NCI-H446 treated with DMSO at 0.1 percent for 48 hours (cell line): ENCODE data around the gene KNG1.
"Not testable (repeated sequence)": the region's sequence is repeated elsewhere in the genome, so short reads cannot be mapped to it uniquely, and the experiment has no call there.

Experiments used
- DNase-seq: peaks from one replicate; lab custom pipeline; 2025; lab: John Stamatoyannopoulos, UW

The KNG1 gene

GRCh38 chr3:186710694-186711093 is 6.5 kb upstream of the KNG1 start:
- DNase-seq: not testable (repeated sequence)

DNA sequence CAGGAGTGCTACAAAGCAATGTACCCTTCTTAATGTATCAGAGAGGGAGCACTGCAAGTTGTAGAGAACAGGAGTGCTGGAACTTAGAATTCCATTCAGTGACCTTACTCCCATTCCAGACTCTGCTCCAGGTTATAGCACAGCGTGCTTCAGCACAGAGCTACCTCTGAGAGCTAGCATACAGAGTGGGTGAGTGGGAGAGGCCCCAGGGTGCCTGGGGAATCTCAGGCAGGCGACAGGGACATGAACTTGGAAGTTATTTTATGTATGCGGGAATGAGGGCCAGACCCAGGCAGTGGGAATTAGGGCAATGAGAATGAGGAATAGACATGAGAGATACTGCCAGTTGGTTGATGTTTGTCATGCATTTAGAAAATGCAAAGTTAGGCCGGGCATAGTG is 3.7 kb upstream of the KNG1 start:
- DNase-seq: no peak

DNA sequence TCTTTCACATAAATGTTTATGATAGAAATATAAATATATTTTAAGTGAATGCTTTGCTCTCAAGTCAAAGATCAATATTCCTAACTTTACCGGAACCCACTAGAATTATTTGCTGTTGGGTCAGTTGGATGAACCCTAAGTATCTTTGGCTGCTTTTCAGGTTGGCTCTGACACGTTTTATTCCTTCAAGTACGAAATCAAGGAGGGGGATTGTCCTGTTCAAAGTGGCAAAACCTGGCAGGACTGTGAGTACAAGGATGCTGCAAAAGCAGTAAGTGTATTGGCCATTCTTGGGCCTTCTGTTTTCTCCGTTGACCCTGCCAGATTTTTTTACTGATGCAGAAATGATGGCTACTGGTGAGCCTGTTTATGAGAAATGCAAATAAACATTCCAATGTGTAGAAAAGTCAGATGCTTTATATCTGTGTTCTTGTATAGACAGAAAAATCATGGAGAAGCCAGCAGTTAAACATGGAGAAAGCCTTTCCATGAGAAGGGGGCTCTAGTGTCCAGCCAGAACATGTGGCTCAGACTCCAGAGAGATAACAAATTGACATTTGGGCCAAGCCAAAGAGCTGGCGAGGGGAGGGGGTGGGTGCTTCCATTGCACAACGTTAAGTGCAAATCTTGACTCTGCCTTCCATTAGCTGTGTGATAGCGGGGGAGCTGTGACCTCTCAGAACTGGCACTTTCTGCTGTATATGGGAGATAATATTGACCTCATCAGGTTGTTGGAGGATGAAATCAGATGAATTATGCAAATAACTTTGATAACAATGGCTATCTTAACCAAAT is 3.0 kb downstream of the KNG1 start:
- no peak for DNase-seq

DNA sequence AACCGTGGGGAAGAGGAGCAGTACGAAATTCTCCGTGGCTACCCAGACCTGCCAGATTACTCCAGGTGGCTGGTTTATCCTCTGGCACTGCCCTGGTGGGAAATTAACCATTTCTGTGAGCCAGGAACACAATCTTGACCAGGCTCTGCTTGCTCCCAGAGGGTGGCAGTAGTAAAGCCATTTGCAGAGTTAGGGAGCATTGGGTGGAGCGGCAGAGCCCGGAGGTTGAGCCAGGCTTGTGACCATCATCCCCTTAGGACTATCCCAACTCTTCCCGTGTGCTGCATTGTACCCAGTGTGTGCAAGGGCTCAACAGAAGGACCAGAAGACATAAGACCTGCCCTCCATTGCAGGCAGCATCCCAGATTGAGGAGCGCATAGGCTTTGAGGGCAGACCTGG is 5.3 kb downstream of the KNG1 start:
- no peak for DNase-seq

- DNase-seq: no peak
These were observed 7.8 kb downstream of the KNG1 start for GRCh38 chr3:186724911-186725310.

DNA sequence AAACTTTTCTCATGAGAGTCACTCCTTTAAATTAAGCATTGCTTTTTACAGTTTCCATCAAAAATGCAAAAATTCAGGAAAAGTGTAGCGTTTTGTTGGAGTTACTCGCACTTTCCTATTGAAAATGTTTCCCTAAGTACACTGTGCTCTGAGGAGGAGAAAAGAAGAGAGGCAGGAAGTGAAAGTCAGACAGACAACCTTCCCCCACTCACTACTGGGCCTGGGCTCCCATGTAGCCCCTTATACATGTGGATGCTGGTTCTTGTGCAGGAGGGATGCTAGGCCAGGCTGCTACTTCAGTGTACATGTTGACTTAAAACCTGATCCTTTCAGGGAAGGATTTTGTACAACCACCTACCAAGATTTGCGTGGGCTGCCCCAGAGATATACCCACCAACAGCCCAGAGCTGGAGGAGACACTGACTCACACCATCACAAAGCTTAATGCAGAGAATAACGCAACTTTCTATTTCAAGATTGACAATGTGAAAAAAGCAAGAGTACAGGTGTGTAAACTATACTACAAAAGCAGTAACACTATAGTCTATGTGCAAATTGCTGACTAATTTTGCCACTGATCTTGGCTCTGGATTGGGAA is 15.1 kb downstream of the KNG1 start:
- no peak for DNase-seq

DNA sequence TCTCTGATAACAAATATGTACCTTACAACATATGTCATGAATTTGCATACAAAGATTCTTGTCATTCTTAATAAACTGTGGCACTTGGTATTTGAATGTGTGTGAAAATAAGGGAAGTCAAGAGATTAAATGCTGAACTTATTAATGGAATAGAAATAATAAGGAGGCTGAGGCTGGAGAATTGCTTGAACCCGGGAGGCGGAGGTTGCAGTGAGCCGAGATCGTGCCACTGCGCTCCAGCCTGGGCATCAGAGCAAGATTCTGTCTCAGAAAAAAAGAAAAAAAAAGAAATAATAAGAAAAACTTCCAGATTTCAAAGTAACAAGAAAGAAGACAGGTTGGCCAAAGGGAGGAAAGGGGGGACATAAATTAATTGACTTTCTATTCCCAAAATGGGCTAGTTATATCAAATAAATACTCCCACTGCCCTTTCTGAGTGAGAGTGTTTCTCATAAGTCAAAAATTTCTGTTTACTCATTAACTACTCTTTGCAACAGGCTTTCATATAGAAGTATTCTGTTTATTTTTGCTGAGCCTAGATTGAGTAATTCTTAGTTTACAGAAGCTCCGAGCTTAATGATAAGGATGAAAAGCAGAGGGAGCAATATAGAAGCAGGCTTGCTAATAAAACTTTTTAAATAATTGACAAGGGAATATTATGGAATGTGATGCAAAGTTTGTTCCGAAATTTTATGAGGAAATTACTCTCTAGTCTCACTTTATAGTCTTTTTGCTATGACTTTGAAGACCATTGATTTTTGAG is 25.6 kb downstream of the KNG1 start:
- DNase-seq: no peak

DNA sequence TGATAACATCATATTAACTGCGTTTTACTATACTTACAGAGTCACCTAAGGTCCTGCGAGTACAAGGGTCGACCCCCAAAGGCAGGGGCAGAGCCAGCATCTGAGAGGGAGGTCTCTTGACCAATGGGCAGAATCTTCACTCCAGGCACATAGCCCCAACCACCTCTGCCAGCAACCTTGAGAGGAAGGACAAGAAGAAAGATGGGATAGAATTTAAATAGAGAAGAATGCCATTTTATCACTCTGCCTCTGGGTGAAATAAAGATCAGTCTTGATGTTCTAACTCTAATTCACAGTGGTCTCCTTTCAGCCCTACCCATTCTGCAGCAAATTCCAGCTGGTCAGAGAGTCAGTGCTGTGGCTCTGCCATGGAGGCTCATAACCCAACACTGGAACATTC is 26.5 kb downstream of the KNG1 start:
- DNase-seq: no peak

DNA sequence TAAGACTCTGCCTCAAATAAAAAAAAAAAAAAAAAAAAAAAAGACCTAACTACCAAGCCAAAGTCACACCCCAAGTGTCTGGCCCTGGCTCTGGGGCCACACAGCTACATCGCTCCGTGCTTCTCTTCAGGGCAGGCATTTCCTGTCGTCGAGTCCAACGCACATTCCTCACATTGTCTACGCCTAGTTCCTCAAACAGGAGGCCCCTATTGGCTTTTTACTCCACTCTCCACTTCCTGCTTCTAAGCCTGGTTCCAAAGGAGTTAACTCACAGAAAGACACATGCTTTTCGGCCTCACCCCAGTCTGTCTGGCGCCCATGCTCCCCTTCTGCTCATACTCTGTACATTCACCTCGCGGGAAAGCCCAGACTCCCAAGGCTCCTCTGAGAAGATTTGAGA is 28.8 kb downstream of the KNG1 start:
- no peak for DNase-seq

- no peak for DNase-seq
These were observed 33.2 kb downstream of the KNG1 start for GRCh38 chr3:186750316-186750715.

DNA sequence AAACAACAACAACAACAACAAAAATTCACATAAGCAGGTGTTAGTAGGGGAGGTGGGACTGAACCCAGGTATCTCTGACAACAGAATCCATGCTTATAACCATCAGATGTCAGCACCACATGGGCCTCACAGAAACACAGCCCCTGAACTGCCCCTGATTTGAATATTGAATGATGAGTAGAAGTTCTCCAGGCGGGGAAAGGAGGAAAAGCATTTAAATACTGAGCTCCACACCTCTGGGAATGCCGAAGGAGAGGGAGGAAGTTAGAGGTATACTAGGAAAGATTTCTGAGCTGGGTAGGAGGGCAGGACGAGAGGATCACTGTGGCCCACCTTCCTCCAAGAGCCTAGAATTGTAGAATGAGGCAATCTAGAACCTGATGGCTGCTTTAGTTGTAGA is 34.3 kb downstream of the KNG1 start:
- DNase-seq: no peak

DNA sequence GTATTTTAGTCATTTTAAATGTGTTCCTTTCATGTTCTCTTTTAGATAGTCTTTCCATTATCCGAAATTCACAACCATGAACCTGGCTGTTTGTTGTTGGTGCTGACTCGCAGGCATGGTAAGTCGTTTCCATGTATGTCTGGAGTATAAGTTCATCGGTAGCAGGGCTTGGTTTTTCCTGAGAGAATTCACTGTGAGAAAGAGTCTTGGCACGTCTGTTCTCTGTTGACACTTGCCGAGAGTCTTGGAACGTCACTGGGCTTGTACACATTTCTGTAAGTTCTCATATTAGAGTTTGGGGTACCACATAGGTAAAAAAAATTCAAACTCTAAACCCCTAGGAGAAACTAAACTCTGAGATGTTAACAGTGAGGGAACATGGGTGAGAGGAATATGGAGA is 36.8 kb downstream of the KNG1 start:
- no peak for DNase-seq

- DNase-seq: no peak
These were observed 37.7 kb downstream of the KNG1 start for GRCh38 chr3:186754871-186755270.

- DNase-seq: no peak
These were observed 40.1 kb downstream of the KNG1 start for GRCh38 chr3:186757214-186757613.

DNA sequence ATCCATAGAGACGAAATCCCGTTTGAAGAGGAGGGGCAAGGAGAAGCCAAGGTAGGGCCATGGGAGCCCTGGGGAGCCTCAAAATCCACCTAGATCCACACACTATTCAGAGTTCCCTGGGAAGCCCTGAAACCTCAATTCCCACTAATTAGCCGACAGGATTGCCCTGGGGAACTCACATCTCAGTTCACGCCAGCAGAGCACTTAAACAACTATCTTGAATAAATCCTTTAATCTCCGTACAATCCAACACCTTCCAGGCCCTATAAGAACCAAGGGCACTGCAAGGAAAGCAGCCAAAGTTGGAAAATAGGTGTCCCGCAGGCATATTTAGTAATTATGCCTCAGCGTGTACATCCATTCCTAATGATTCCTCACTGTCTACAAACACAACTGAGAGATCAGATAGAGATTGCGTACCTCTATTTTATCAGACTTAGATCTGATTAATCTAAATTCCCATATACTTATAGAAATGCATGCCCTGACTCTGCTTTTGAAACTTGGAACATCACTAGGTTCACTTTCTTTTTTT is 40.6 kb downstream of the KNG1 start:
- no peak for DNase-seq

GRCh38 chr3:186759231-186759930 is 42.2 kb downstream of the KNG1 start:
- no peak for DNase-seq

DNA sequence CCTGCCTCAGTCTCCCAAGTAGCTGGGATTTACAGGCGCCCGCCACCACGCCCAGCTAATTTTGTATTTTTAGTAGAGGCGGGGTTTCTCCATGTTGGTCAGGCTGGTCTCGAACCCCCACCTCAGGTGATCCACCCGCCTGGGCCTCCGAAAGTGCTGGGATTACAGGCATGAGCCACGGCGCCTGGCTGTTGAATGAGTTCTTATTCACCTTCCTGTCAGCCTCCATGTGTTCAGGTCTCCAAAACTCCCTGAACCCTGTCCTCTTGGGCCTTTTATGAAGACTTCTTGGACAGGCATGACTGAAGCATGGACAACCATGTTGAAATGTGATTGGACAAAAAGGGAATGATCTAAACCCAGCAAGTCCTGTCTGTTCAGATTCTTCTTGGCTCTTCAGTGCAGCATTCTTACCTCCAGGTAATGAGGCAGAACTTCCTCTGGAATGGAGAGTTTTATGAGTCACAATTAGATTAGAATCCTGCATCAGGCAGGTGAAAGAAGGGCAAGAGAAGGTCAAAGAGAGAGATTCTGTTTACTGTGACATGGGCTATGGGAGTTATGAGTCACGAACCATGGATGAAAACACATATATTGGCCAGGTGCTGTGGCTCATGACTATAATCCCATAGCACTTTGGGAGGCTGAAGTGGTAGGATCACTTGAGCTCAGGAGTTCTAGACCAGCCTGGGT is 43.1 kb downstream of the KNG1 start:
- DNase-seq: no peak

- no peak for DNase-seq
These were observed 43.8 kb downstream of the KNG1 start for GRCh38 chr3:186760897-186761447.

DNA sequence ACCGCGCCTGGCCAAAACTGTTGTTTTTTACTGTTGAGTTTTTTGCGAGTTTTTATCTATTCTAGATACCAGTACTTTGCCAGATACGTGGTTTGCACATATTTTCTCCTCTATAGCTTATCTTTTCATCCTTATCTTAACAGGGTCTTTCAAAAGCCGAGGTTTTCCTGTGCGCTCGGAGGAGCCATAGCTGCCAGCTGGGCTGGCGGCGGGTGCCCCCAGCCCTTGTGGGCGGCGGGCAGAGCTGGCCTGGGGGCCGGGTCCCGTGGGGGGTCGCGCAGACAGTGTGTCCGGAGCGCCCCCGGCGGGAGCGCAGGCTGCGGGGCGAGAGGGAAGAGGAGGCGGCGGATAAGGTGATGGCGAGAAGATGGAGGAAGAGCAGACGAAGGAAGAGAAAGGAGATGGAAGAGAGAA is 55.1 kb downstream of the KNG1 start:
- no peak for DNase-seq

GRCh38 chr3:186772701-186773417 is 55.7 kb downstream of the KNG1 start:
- no peak for DNase-seq

DNA sequence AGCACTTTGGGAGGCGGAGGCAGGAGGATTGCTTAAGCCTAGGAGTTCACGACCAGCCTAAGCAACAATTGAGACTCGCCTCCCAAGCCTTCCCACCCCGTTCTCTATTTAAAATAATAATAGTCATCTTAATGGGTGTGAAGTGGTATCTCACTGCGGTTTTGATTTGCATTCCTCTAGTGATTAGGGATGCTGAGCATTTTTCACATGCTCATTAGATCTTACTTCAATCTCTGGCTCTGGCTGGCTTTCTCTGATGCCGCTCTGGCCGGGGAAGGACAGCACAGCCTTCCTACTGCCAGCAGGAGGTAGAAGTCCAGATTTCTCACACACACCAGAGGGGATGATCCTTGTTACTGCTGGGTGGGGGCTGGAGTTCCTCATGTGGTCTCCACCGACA is 58.8 kb downstream of the KNG1 start:
- no peak for DNase-seq
